IPS DF 4.7 (cell line): ENCODE data around the gene SREBF2.

Experiments used
- DNase-seq: peaks from one replicate; pipeline ENCODE4 v3.0.0-alpha.2; 2013; ENCODE audit warnings: low spot score; ENCODE audit errors: extremely low read depth

SREBF2 gene

DNA sequence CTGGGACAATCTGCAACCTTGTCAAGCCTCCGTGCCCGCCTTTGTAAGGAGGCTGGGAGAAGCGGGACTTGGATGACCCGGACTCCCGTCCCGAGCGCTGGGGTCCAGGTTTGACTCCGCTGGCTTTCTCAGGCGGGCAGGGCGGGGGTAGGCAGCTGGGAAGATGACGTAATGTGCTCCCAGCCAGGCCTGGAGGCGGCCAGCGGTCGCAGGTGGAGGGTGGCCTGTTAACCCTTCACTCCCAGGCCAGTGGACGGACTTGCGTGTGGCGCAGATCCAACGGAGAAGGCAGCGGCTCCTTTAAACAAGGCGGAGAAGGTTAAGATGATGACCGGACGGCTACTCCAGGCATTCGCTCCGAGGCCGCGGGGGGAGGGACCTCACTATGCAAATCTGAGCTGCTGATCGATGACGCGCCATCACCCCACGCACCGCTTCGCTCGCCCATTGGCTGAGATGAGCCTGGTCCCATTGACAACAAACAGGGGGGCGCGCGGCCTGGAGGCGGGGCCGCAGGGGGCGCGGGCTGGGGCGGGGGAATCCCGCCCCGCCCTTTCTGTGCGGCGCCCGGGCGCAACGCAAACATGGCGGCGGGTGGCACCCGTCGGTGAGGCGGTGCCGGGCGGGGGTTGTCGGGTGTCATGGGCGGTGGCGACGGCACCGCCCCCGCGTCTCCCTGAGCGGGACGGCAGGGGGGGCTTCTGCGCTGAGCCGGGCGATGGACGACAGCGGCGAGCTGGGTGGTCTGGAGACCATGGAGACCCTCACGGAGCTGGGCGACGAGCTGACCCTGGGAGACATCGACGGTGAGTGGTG is at the start of gene SREBF2:
TSS of gene SREBF2 (plus strand) at position 553 of the 816 bp plus-strand sequence. CDS start at position 719, 166 bp downstream.
- peak; percentile 97 for DNase-seq

DNA sequence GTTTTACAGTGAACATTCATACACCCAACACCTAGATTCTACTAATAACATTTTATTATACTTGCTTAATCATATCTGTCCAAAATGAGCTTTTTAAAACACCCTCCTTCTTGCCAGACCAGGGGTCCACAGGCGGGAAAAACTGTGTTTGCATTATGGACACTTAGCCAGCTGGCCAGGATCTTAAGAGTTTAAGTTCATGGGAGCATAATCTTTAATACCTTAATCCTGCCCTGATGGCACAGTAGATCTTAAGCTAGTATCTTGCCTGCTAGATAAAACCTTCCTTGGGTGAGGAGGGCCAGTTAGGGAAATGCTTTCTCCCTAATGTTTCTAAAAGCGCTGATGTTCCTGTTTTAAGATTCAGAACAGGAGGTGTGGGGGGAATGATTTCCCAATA is 45.6 kb upstream of the SREBF2 start:
- DNase-seq: no peak

DNA sequence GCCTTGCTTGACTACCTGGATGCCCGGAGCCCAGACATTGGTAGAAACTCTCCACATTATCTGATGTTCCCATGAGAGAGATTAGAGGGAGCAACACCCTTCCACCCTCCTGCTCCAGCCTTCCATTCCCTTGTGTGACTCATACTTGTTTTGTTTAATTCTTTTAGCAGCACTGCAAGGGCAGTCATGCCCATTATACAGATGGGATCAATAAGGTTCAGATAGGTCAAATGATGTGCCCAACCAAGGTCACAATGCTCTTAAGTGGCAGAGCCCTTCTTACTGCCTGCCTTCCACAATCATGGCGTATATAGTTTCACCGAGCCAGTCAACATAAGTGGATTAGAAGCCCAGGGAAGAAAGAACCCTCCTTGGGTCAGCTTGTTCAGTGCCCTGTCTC is 39.0 kb upstream of the SREBF2 start:
- DNase-seq: no peak

DNA sequence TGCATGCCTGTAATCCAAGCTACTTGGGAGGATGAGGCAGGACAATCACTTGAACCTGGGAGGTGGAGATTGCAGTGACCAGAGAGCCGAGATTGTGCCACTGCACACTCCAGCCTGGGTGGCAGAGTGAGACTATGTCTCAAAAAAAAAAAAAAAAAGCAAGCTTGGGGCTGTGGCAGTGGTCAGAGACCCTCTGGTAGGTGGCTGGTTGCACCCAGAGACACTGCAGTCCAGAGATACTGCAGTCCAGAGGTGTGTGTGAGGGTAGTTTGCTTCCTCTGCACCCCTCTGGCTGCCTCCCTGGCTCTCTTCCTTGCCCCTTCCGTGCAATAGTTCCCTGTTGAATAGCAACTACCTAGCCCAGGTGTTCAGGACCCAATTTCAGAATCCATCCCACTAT is 34.2 kb upstream of the SREBF2 start:
- DNase-seq: no peak

DNA sequence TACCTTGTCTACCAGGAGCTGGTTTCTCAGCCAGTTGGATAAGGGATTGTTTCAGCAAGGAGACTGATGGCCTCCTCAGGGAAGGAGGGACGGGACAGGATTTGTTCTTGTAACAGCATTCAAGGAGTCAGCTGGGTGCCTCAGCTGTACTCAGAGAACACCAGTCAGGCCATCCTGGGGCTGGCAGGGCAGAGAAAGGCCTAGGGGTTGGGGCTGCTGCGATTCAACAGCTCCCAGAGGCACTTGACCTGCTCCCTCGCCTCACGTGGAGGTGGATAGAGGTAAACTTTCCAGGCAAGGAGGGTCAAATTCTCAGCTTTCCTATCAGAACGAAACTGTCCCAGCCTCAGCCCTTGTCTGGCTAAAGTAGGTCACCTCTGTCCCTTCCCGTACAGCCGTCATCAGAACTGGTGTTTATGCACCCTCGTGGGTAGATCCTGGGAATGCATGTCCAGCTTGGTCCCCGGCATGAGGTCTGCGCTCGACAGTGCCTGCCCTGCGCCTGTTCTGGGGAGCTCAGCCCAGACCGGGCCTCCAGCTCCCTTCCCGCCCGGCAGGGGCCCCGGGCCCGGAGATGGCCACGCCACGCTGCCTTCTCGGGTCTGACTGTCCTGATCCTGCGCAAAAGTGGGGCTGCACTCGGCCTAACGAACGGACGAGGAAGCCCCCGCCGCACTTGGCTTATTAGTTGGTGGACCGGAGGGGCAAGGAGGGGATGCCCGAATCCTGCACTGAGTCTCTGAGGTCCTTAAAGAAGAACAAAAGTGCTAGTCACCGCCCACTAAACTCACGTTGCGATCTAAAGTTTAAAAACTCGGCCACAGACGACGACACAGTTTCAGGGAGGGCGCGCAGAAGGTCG is 33.2 kb upstream of the SREBF2 start:
- DNase-seq: no peak

DNA sequence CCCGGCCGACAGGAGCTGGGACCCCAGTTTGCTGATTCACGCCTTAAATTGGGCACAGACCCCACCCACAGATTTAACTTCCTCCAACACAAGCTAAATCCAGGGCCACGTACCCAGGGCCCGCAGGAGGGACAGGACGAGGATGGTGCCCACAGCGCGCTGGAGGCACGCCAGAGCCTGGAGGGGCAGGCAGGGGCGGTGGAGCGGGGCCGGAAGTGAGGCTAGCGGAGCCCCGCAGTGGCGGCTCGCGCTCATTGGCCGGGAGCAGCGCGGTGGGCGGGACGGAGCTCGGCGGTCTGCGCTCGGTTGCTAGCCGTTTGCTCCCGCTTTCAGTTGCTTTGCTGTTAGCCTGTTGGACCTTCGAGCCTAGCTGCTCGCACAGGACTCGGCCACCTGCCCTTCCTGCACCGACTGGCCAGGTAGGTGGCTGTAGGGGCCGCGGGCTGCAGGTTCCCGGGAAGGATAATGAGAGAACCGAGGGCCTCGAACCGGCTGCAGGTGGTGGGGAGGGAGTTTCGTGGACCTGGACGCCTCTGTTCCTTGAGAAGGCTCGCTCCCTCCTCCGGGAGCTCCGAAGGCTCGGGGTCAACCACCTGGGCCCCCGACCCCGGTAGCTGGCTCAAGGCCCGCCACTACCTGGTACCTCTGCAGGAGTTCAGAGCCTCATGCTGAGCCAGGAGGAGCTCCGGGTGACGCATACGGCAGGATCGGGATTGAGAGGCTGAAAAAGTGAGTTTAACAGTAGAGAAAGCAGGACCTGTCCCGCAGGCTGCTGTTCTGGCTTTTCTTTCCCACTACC is 32.4 kb upstream of the SREBF2 start, which contains the start of gene CCDC134:
TSS of gene CCDC134 (plus strand) at position 332 of the 799 bp plus-strand sequence. CDS start 8,212 bp downstream, outside the sequence.
- peak; percentile 58 for DNase-seq

DNA sequence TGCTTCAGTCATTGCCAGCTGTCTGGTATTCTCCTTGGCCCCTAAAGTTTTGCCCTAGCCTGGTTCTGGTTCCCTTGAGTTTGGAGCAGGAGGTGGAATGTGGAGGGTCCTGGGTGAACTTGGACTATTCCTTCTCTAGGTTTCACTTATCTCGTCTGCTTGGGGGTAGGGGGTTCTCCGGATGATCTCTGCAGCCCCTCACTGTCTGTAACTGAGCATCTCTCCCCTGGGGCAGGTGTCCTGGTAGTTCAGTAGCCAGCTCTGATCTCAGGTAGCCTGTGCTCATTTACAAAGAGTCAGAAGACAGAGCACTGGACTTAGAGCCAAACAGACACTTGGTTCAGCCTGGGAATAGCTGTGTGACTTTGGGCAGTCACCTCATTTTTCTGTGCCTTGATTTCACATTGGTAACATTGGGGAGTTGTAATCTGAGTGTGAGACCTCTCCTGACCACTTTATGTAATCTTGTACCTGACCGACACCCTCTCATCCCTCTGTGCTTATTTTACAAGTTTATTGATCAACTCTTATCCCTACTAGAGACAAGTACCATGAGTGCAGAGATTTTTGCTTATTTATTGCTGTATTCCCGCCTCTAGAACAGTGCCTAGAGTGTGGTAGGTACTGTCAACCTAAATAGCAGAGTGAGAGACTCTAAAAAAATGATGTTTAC is 31.6 kb upstream of the SREBF2 start:
- DNase-seq: no peak

DNA sequence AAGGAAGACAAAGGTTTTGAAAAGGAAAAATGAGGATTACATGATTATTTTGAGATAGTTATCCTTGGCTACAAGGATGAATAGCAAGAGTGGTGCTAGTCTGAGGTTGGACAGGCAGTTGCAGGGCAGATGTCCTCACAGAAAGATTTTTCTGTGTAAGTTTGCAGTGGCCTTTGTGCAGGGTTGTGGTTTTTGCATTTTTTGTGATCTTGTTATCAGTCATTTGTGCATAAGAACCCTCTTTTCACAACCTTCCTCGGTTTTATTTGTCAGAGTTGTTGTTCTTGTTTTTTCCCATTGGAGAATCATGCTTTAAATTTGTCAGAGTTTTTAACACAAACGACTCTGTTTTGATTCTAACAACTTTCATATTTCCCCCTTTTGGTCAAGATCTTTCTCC is 31.0 kb upstream of the SREBF2 start:
- no peak for DNase-seq

DNA sequence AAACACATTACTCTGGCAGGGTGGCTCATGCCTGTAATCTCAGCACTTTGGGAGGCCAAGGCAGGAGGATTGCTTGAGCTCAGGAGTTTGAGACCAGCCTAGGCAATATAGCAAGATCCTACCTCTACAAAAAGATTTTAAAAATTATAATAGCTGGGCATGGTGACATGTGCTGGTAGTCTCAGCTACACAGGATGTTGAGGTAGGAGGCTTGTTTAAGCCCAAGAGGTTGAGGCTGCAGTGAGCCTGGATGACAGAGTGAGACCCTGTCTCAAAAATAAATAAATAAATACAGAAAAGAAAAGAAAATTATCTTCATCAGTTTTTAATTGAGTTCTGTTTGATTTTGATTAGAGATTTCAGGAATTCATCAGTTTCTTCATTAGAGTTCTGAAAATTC is 27.3 kb upstream of the SREBF2 start:
- no peak for DNase-seq

DNA sequence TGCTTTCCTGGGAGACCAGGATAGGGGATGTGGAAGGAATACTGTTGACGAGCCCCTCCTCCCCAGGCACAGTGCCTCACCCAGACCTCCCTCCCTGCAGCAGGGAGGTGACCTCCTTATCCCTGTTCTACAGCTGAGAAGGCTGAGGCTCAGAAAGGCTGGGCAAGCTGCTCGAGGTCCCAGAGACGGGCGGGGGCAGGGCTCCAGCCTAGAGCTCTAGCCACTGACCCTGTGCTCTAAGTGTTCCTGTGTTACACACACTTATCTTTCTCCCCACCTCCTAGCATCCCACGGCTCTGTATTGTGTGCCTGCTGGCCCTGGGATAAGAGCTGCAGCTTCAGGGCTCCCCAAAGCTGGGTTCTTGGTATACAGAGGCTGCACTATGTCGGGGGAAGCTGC is 24.5 kb upstream of the SREBF2 start:
- no peak for DNase-seq

DNA sequence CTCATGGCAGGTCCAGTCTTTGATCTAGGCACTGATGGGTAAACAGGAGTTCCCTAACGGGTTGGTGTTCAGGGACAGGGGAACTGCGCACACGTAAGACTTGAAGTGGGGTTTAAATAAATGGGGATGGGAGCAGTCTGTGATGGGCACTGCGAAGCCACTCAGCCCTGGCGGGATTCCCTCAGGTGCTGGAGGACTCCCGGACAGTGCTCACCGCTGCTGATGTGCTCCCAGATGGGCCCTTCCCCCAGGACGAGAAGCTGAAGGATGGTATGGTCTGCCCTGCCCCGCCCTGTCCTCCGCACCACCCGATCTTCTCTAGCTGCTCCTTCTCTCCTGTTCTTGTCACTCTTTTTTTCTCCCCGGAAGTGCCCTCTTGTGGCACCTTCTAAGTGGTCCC is 22.9 kb upstream of the SREBF2 start:
- DNase-seq: no peak

DNA sequence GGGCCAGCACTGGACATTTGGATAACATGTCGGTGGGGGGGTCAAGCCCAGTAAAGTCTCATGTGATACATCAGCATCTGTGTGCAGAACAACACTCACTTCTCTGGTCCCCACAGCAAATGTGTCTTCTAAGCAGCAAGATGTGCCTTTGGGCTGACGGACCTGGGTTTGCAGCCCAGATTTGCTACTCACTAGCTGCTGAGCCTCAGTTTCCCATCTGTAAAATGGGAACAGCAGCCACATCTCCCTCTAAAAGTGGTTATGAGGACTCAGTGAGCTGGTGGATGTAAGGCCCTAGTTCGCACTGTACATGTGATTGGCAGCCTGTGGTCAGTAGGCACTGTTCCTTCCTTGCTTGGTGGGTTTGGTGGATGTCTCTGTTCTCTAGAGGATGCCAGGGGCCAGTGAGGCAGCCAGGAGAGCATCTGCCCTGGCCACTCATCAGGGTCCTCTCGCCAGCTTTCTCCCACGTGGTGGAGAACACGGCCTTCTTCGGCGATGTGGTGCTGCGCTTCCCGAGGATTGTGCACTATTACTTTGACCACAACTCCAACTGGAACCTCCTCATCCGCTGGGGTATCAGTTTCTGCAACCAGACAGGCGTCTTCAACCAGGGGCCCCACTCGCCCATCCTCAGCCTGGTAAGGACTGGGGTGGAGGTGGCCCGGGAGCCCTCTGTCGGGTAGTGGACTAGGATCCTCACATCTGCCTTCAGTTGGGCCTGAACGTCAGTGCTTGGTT is 19.9 kb upstream of the SREBF2 start:
- DNase-seq: no peak

DNA sequence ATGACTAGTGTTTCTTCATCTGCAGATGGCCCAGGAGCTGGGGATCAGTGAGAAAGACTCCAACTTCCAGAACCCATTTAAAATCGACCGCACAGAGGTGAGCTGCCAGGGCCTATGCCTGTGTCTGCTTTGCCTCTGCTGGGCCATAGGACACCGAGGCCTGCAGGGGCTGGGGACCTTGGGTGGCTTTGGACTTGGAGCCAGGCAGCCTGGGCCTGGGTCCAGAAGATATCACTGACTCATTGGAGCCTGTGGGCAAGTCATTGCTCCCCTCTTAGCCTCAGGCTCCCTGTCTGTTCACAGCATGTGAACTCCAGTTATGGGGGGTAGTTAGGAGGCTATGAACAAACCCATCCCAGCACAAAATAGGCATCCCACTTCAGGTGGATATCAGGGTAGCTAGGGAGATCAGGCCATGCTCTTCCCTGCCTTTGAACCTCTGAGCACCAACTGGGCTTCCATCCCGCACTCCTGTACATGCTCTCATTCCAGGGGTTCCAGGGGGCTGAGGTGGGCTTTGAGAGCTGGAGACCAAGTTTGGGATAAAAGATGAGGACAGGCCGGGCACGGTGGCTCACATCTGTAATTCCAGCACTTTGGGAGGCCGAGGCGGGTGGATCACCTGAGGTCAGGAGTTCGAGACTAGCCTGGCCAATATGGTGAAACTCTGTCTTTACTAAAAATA is 19.0 kb upstream of the SREBF2 start:
- DNase-seq: no peak

DNA sequence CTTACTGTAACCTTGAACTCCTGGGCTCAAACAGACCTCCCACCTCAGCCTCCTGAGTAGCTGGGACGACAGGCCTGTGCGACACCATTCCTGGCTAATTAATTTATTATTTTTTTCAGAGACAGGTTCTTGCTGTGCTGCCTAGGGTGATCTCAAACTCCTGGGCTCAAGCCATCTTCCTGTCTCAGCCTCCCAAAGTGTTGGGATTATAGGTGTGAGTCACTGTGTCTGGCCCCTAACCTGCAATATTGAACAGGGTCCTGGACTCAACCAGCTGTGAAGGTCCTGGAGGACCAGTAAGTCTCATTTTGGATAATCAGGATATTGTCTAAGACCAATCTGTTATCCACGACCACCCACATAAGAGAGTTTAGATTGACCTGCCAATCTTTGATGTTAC is 17.2 kb upstream of the SREBF2 start:
- no peak for DNase-seq

DNA sequence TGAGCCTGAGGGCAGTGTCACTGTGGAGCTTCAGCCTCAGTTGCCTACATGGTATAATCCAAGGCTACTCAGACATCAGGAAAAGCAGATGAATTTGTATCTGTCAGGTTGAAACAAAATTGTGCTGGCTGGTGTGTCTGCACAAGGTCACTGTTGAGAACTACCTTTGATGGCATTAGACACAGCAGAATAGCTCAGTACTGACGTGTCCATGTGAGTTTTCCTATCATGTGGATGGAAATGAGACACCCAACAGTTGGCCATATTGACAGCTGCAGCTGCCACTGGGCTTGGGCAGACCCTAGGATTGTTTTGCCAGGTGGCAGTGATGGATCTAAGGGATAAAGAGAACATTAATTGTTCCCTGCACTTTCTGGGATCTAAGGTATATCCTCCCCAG is 16.7 kb upstream of the SREBF2 start:
- DNase-seq: no peak

DNA sequence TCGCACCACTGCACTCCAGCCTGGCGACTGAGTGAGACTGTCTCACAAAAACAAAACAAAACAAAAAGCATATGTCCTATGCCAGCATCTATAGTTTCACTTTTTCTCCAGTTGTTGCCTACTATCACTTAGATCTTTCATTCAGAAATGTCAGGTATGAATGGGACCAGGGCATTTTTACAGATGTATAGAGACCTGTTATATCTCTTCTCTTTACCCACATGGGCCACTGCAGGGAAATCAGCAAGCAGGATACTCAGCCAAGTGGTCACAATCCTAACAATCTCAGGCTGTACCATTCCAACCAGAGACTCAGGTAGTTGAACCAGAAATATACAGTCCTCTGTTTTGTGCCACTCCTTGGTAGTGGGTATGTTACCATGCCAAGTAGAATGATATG is 16.0 kb upstream of the SREBF2 start:
- DNase-seq: no peak

DNA sequence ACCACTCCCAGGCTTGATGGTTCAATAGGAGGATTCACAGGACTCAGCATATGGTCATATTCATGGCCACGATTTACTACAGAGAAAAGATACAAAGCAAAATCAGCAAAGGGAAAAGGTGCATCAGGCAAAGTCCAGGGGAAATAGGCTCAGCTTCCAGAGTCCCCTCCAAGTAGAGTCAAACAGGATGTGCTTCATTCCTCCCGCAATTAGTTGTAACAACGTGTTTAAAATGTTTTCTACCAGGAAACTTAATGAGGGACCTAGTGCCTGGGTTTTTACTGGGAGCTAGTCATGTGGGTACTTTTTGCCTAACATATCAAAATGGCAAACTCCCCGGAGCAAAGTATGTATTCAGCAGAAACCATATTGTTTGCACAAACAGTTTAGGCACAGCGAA is 14.9 kb upstream of the SREBF2 start:
- no peak for DNase-seq

DNA sequence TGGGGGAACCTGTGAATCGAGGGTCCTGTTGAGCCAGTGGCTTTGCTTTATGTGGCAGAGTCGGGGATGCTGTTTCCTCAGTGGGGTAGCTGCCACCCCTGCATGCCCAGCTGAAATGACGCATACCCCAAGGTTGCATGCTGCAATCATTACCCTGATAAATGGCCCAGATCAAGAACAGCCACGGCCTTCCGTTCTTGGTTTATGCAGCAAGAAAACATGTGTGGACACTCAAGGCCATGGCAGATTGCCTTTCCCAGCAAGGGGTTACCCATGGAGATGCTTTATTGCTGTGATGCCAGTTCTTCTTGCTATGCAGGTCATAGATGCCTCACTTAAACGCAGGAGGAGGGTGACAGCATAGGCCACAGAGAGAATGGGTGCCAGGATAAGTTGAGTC is 14.3 kb upstream of the SREBF2 start:
- no peak for DNase-seq

DNA sequence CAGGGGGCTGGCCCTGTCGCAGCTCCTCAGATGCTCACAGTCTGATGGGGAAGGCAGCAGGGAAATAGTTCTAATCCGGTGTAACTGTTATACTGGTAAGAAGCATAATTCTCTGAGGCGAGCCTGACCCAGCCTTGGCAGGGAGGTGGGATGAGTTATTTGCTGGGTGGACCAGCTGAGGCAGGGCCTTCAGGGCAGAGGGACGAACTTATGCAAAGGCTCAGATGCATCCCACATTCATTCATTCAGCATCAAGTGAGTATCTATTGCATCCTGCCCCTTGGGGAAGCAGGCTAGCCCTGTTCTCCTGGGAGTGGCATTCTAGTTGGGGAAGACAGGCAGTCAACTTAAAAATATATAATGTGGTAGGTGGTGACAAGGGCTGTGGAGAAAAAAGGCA is 13.6 kb upstream of the SREBF2 start:
- DNase-seq: no peak

DNA sequence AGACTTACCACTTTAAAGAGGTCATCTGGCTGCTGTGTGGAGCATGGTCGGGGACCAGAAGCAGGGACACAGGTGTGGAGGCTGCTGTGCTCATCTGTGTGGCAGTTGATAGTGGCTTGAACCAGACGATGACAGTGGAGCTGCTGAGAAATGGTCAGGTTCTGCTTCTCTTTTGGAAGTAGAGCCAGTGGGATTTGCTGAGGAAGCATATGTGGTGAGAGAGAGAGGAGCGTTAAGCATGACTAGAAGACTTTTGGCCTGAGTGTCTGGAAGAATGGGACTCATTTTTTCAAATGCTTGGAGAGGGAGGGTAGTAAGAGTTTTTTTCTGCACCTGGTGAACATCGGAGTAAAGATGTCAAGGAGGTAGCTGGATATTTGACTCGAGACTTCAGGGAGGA is 12.5 kb upstream of the SREBF2 start:
- no peak for DNase-seq
